WTC11 (cell line): Measurements from ENCODE around the gene AATK. TPM values are rescaled to one million over a fixed set of nuclear protein-coding genes. Genes with fewer than 3 reads are reported as not detected.

Source experiments
- ATAC-seq: fragments of 200-7000 bp; cut with Tn5 transposase; 2 replicates; pipeline ENCODE4 v1.10.0; 2021; ENCODE audit warnings: mild to moderate bottlenecking, moderate library complexity
- CTCF ChIA-PET: fragments of 300-600 bp; sonication (Branson Sonifier 250); formaldehyde crosslinking; loops from one replicate; lab custom pipeline; 2021; ENCODE audit warnings: antibody characterized with exemption; lab: Charles Lee
- POLR2A ChIA-PET: fragments of 350-600 bp; sonication (Branson Sonifier 250); formaldehyde crosslinking; loops from one replicate; lab custom pipeline; 2021; ENCODE audit warnings: antibody characterized with exemption; lab: Charles Lee
- DNase-seq: peaks from one replicate; pipeline ENCODE4 v3.0.0; 2021; ENCODE audit warnings: low spot score
- H3K27ac Mint-ChIP-seq: 2 replicates; pipeline ENCODE4 v1.8.0; 2021; ENCODE audit warnings: mixed read lengths
- H3K27me3 Mint-ChIP-seq: 2 replicates; pipeline ENCODE4 v1.8.0; 2021; ENCODE audit warnings: low read depth, mild to moderate bottlenecking, moderate library complexity, mixed read lengths
- H3K36me3 Mint-ChIP-seq: 2 replicates; pipeline ENCODE4 v1.8.0; 2021; ENCODE audit warnings: mixed read lengths
- H3K4me1 Mint-ChIP-seq: 2 replicates; pipeline ENCODE4 v1.8.0; 2022; ENCODE audit warnings: mixed read lengths
- H3K4me3 Mint-ChIP-seq: 2 replicates; pipeline ENCODE4 v1.8.0; 2021; ENCODE audit warnings: mild to moderate bottlenecking, moderate library complexity, mixed read lengths
- H3K9me3 Mint-ChIP-seq: 2 replicates; pipeline ENCODE4 v1.8.0; 2021; ENCODE audit warnings: mixed read lengths
- AFF4 ChIP-seq: sonication (generic); formaldehyde crosslinking; IDR thresholded peaks from 2 replicates; pipeline ENCODE4 v1.8.1; 2023; ENCODE audit warnings: mild to moderate bottlenecking, missing genetic modification reagents, borderline replicate concordance
- ATF3 ChIP-seq: sonication (generic); formaldehyde crosslinking; conservative IDR thresholded peaks from 2 replicates; pipeline ENCODE4 v1.8.1; 2022; ENCODE audit warnings: mild to moderate bottlenecking, missing genetic modification reagents
- ELF4 ChIP-seq: sonication (generic); formaldehyde crosslinking; IDR thresholded peaks from 2 replicates; pipeline ENCODE4 v1.8.1; 2022; ENCODE audit warnings: low read depth, mild to moderate bottlenecking, moderate library complexity, missing genetic modification reagents
- NFATC4 ChIP-seq: fragments of 250-450 bp; sonication (Bioruptor Pico); IDR thresholded peaks from 2 replicates; pipeline ENCODE4 v1.9.0; 2021; ENCODE audit warnings: mild to moderate bottlenecking
- NR1H2 ChIP-seq: sonication (generic); formaldehyde crosslinking; IDR thresholded peaks from 2 replicates; pipeline ENCODE4 v1.9.0; 2021; ENCODE audit warnings: mild to moderate bottlenecking, moderate library complexity, missing genetic modification reagents
- RORB ChIP-seq: fragments of 250-450 bp; sonication (Bioruptor Pico); IDR thresholded peaks from 2 replicates; pipeline ENCODE4 v1.9.0; 2021; ENCODE audit warnings: mild to moderate bottlenecking
- SOX15 ChIP-seq: fragments of 250-450 bp; sonication (Bioruptor Pico); IDR thresholded peaks from 2 replicates; pipeline ENCODE4 v1.9.0; 2021; ENCODE audit warnings: mild to moderate bottlenecking
- ZBTB43 ChIP-seq: sonication (generic); formaldehyde crosslinking; IDR thresholded peaks from 2 replicates; pipeline ENCODE4 v1.8.1; 2023; ENCODE audit warnings: mild to moderate bottlenecking, missing genetic modification reagents
- ZNF281 ChIP-seq: sonication (generic); formaldehyde crosslinking; IDR thresholded peaks from 2 replicates; pipeline ENCODE4 v1.8.0; 2023; ENCODE audit warnings: mild to moderate bottlenecking, missing genetic modification reagents
- ZNF416 ChIP-seq: fragments of 250-450 bp; sonication (Bioruptor Pico); IDR thresholded peaks from 2 replicates; pipeline ENCODE4 v1.9.0; 2021; ENCODE audit warnings: mild to moderate bottlenecking, inconsistent platforms
- ZNF532 ChIP-seq: fragments of 250-450 bp; sonication (Bioruptor Pico); IDR thresholded peaks from 2 replicates; pipeline ENCODE4 v1.9.0; 2021; ENCODE audit warnings: mild to moderate bottlenecking, borderline replicate concordance
- total RNA-seq: library from RNA; stranded (reverse); gene quantifications from 3 replicates; pipeline ENCODE4 v1.2.3, GENCODE V29; 2021

The AATK gene
- total RNA-seq, 1 experiment from 2014 or later = 2.9 TPM

GRCh38 chr17:81137248-81137647 lies 28.8 kb downstream of the AATK start (continued):
- TF ChIP-seq ZBTB43 = no peak
- TF ChIP-seq NR1H2 (CRISPR knock-in tag) = no peak
- TF ChIP-seq, all 79 proteins: peak for 0

- ATAC-seq = no peak
- no peak for DNase-seq
- Mint-ChIP-seq H3K9me3 (peaks cover 19% of the 10 kb centered on the region), H3K27me3 (no peaks in the 10 kb centered on the region), H3K36me3 (peaks cover 14% of the 10 kb centered on the region; the same call in 1 of the 2 replicates), H3K4me1 (no peaks in the 10 kb centered on the region), H3K4me3 (no peak overlapping the region), H3K27ac (no peak overlapping the region)
- ChIA-PET POLR2A (no interaction called here), CTCF (no interaction called here)
- TF ChIP-seq AFF4 (CRISPR knock-in tag) (no peak), SOX15 (CRISPR knock-in tag) (no peak), ELF4 (no peak), ATF3 (CRISPR knock-in tag) (no peak), ZNF281 (no peak)
These were observed 29.7 kb downstream of the AATK start for GRCh38 chr17:81136366-81136765.

- no peak for TF ChIP-seq NFATC4 (CRISPR knock-in tag)
- TF ChIP-seq ZNF416 (CRISPR knock-in tag) = no peak
- no peak for TF ChIP-seq RORB (CRISPR knock-in tag)
- TF ChIP-seq ZNF532 (CRISPR knock-in tag) = no peak
- H3K4me1 Mint-ChIP-seq = no peaks in the 10 kb centered on the region
- H3K27ac Mint-ChIP-seq = peak overlapping the region; percentile 9; the same call in 1 of the 2 replicates
- DNase-seq (no peak), ATAC-seq (no peak)
- peaks cover 19% of the 10 kb centered on the region for H3K9me3 Mint-ChIP-seq
- H3K27me3 Mint-ChIP-seq = no peaks in the 10 kb centered on the region
- H3K36me3 Mint-ChIP-seq = peaks cover 14% of the 10 kb centered on the region; the same call in 1 of the 2 replicates
- POLR2A ChIA-PET = no interaction called here
- CTCF ChIA-PET = interaction anchor here (0.8 to 0.9 kb wide), 2 partner anchors 14 to 112 kb away, joined by 3 read pairs; no protein-coding TSS in a partner anchor
- H3K4me3 Mint-ChIP-seq = no peak overlapping the region
These were observed 30.3 kb downstream of the AATK start for GRCh38 chr17:81135505-81136278.
